HepG2 (cell line): ENCODE measurements around the gene TPRA1. TPM values are rescaled to one million over a fixed set of nuclear protein-coding genes. Genes with fewer than 3 reads are reported as not detected.

Experiments
- ELF1 ChIP-seq: sonication (generic); formaldehyde crosslinking; IDR thresholded peaks from 2 replicates; pipeline ENCODE4 v1.4.0; 2020; ENCODE audit warnings: missing genetic modification reagents
- FOXP4 ChIP-seq: sonication (generic); formaldehyde crosslinking; IDR thresholded peaks from 2 replicates; pipeline ENCODE4 v1.4.0; 2020; ENCODE audit warnings: missing genetic modification reagents
- HMG20B ChIP-seq: conservative IDR thresholded peaks from 2 replicates; pipeline ENCODE4 v1.6.1; 2016; ENCODE audit warnings: missing genetic modification reagents, missing compliant biosample characterization
- HOXA9 ChIP-seq: sonication (generic); formaldehyde crosslinking; IDR thresholded peaks from 2 replicates; pipeline ENCODE4 v1.8.1; 2022; ENCODE audit warnings: missing genetic modification reagents, mild to moderate bottlenecking, moderate library complexity, borderline replicate concordance
- KDM1A ChIP-seq: IDR thresholded peaks from 2 replicates; pipeline ENCODE4 v1.6.1; 2016; ENCODE audit warnings: missing compliant biosample characterization
- MEIS1 ChIP-seq: sonication (generic); formaldehyde crosslinking; IDR thresholded peaks from 2 replicates; pipeline ENCODE4 v1.9.0; 2021; ENCODE audit warnings: mild to moderate bottlenecking, missing genetic modification reagents, moderate library complexity, borderline replicate concordance
- NFKB2 ChIP-seq: sonication (generic); formaldehyde crosslinking; IDR thresholded peaks from 2 replicates; pipeline ENCODE4 v1.4.0; 2020; ENCODE audit warnings: missing genetic modification reagents, borderline replicate concordance
- TBP ChIP-seq: sonication (generic); formaldehyde crosslinking; IDR thresholded peaks from 2 replicates; pipeline ENCODE4 v1.5.0; 2020; ENCODE audit warnings: missing genetic modification reagents
- ZNF292 ChIP-seq: sonication (generic); formaldehyde crosslinking; IDR thresholded peaks from 2 replicates; pipeline ENCODE4 v1.8.1; 2022; ENCODE audit warnings: mild to moderate bottlenecking, low read depth, missing genetic modification reagents, borderline replicate concordance
- ZNF318 ChIP-seq: sonication (generic); formaldehyde crosslinking; IDR thresholded peaks from 2 replicates; pipeline ENCODE4 v1.4.0; 2020; ENCODE audit warnings: mild to moderate bottlenecking, missing genetic modification reagents
- polyA plus RNA-seq, 8 experiments: library from polyadenylated mRNA; depleted of rRNA in 3 of 8; stranded (reverse) in 7 of 8; unstranded in 1 of 8; fragments of >200 nt; fragmentation: Illumina TruSeq in 4 of 8; extraction: Trizol in 4 of 8; gene quantifications; 2 replicates each; pipeline versions ENCODE4 v1.2.1 to v1.2.3, GENCODE V29; 2011 to 2016; ENCODE audit warnings: low read depth in 4 of 8, missing spikeins in 1 of 8, mixed read lengths in 1 of 8; ENCODE audit not compliant: insufficient read depth in 1 of 8
- total RNA-seq, 5 experiments: library from RNA; depleted of rRNA; stranded (reverse); fragments of >200 nt; fragmentation: Illumina TruSeq; extraction: Trizol; gene quantifications; 2 replicates each; pipeline ENCODE4 v1.2.3, GENCODE V29; 2016; ENCODE audit warnings: low read depth in 1 of 5

Gene TPRA1
- total and polyA plus RNA-seq, 2 of the 13 experiments (the other 11 are each of a cell fraction or from before 2014, with no cell fraction given) = 25.4 to 25.8 TPM

DNA sequence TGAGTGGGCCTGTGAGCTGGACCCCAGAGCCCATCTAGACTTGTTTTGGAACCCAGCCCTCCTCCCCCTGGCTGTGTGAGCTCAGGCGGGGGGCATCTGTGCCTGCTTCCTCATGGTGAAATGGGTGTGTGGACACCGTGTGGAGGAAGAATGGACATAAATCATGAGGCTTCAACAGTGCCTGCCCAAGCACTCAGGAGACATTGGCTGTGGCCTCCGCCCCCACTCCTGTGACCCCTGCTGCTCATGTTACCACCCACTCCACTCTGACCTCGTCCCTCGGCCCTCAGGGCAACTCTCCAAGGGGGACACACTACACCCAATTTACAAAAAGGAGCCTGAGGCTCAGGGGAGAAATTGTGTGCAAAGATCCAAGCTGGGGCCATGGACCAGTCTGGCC, 16.6 kb downstream of the TPRA1 start (continued):
- no peak for TF ChIP-seq MEIS1
- no peak for TF ChIP-seq ZNF318 (CRISPR knock-in tag)
- no peak for TF ChIP-seq HOXA9 (CRISPR knock-in tag)
- no peak for TF ChIP-seq NFKB2
- TF ChIP-seq FOXP4 (CRISPR knock-in tag) = no peak
- TF ChIP-seq ELF1 (CRISPR knock-in tag) = no peak
- TF ChIP-seq ZNF292 (CRISPR knock-in tag) = no peak
- TF ChIP-seq KDM1A (CRISPR knock-in tag) = no peak
- TF ChIP-seq TBP (CRISPR knock-in tag) = no peak
- no peak for TF ChIP-seq HMG20B (CRISPR knock-in tag)
- TF ChIP-seq, all 625 proteins: peak for 0
